Cardiac muscle cell (in vitro differentiated cells and primary cell): Measurements from ENCODE around the gene ABCF2. TPM values are rescaled to one million over a fixed set of nuclear protein-coding genes. Genes with fewer than 3 reads are reported as not detected.
A peak's percentile ranks its signal among the peaks of the same experiment; 100 is the strongest.

Experiments
- DNase-seq, 2 donors: peaks; one replicate each; pipeline versions ENCODE4 v3.0.0 to v3.0.0-alpha.2; 2010 to 2017; ENCODE audit warnings: low read depth in 1 of 2, low spot score in 1 of 2
- H3K27ac ChIP-seq: fragments of 200-600 bp; sonication (generic); 2 replicates; pipeline ENCODE4 v1.5.1; 2016
- H3K27me3 ChIP-seq: fragments of 200-600 bp; sonication (generic); 2 replicates; pipeline ENCODE4 v1.6.0; 2016; ENCODE audit warnings: control low read depth
- H3K36me3 ChIP-seq: fragments of 200-600 bp; sonication (generic); 2 replicates; pipeline ENCODE4 v1.5.1; 2016; ENCODE audit warnings: control low read depth
- H3K4me1 ChIP-seq: fragments of 200-600 bp; sonication (generic); 2 replicates; pipeline ENCODE4 v1.8.1; 2017; ENCODE audit warnings: low read depth, mild to moderate bottlenecking, mixed run types
- H3K4me3 ChIP-seq: fragments of 200-600 bp; sonication (generic); 2 replicates; pipeline ENCODE4 v1.5.1; 2016; ENCODE audit warnings: mild to moderate bottlenecking
- H3K9me3 ChIP-seq: fragments of 200-600 bp; sonication (generic); 2 replicates; pipeline ENCODE4 v1.5.1; 2017; ENCODE audit warnings: low read depth, mild to moderate bottlenecking, control low read depth
- polyA plus RNA-seq: library from polyadenylated mRNA; unstranded; fragments of >200 nt; fragmentation: Nextera tagmentation; extraction: Ambion mirVana; gene quantifications from 2 replicates; pipeline ENCODE4 v1.2.1, GENCODE V29; 2016
- total RNA-seq: library from RNA; depleted of rRNA; stranded (reverse); fragments of >200 nt; gene quantifications from 2 replicates; pipeline ENCODE4 v1.2.3, GENCODE V29; 2016
- TF ChIP-seq, protein P1 (sequence below): IDR thresholded peaks from 2 replicates; pipeline ENCODE4 v1.5.1; 2012; ENCODE audit warnings: low read depth, mild to moderate bottlenecking, low read length

Gene ABCF2
- total and polyA plus RNA-seq, 2 experiments from 2014 or later: 32.7 to 34.3 TPM

DNA sequence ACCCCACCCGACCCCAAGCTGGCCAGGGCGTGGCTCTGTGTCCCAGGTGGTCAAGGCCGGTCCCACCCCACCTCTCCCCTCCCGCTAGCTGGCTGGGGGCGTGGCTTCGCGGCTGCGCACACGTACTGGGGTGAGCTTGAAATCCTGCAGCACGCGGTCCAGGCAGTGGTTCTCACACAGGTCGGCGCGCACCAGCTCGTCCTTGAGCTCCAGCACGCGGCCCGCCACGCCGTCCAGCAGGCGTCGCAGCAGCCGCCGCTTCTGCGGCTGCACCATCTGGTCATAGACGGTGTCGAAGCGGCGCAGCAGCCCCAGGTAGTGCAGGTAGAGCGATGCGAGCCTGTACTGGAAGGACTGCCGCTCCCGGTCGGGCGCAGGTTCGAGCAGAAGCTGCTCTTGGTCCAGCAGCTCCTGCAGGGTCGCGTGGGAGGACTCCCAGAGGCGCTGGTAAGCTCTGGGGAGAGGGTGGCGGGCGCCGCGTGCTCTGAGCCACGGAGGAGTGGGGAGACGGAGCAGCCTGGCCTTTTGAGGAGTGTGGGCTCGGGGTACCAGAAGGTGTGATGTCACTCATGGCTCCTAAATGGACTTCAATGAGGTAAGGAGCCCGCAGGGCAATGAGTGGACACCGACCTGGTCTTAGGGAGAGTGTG, 22.5 kb downstream of the ABCF2 start:
- H3K9me3 ChIP-seq: no peaks in the 10 kb centered on the region
- no peaks in the 10 kb centered on the region for H3K27me3 ChIP-seq
- peaks cover 4% of the 10 kb centered on the region for H3K4me1 ChIP-seq
- no peaks in the 10 kb centered on the region for H3K36me3 ChIP-seq
- TF ChIP-seq, protein P1, sequence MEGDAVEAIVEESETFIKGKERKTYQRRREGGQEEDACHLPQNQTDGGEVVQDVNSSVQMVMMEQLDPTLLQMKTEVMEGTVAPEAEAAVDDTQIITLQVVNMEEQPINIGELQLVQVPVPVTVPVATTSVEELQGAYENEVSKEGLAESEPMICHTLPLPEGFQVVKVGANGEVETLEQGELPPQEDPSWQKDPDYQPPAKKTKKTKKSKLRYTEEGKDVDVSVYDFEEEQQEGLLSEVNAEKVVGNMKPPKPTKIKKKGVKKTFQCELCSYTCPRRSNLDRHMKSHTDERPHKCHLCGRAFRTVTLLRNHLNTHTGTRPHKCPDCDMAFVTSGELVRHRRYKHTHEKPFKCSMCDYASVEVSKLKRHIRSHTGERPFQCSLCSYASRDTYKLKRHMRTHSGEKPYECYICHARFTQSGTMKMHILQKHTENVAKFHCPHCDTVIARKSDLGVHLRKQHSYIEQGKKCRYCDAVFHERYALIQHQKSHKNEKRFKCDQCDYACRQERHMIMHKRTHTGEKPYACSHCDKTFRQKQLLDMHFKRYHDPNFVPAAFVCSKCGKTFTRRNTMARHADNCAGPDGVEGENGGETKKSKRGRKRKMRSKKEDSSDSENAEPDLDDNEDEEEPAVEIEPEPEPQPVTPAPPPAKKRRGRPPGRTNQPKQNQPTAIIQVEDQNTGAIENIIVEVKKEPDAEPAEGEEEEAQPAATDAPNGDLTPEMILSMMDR: peak; percentile 14
- DNase-seq: no peak
- no peak overlapping the region for H3K4me3 ChIP-seq
- H3K27ac ChIP-seq: no peak overlapping the region

DNA sequence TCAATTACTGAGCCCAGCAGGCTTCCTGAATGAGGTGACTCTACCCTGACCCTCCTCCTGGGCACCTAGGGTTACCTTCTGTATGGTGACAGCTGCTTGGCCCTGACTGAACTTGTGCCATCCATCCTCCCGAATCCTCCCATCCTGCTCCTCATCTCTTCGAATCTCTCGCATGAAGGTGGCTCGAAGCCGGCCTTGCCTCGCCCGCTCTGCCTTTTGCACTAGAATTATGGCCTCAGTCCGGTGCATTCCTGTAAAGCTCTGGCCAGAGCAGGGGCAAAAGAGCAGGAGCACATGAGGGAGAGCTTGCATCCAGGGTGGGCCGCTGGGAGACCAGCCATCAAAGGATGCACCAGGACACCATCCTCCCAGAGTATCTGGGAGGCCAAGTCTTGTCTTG, 24.2 kb downstream of the ABCF2 start:
- TF ChIP-seq, protein P1: no peak
- DNase-seq: no peak
- no peaks in the 10 kb centered on the region for H3K27me3 ChIP-seq

GRCh38 chr7:151201751-151202150, 25.3 kb downstream of the ABCF2 start:
- H3K4me3 ChIP-seq: no peak overlapping the region
- DNase-seq: no peak
- no peaks in the 10 kb centered on the region for H3K9me3 ChIP-seq
- TF ChIP-seq, protein P1: no peak
- H3K4me1 ChIP-seq: no peaks in the 10 kb centered on the region
- H3K36me3 ChIP-seq: no peaks in the 10 kb centered on the region
- H3K27ac ChIP-seq: no peak overlapping the region
- H3K27me3 ChIP-seq: no peaks in the 10 kb centered on the region

More for the DNA sequence above, 24.2 kb downstream of the ABCF2 start:
- peaks cover 4% of the 10 kb centered on the region for H3K4me1 ChIP-seq
- H3K36me3 ChIP-seq: no peaks in the 10 kb centered on the region
- no peak overlapping the region for H3K4me3 ChIP-seq
- H3K9me3 ChIP-seq: no peaks in the 10 kb centered on the region
- no peak overlapping the region for H3K27ac ChIP-seq

DNA sequence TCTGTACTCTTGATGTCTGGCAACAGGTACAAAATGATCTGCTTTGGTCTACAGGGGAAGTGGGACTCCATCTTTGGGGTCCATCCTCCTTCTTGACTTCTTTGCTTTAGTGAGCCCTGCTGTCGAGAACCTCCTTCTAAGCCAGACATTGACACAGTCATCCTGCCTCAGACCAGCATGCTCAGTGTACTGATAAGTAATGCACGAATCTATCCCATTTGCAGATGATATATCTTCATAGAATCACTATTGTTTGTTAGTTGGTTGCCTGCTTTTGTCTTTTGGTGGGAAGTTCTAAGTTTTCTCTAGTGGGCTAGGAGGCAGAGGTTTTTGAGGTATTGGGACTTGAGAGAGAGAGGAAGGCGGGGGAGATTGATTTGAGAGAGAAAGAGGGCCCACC, 25.7 kb downstream of the ABCF2 start:
- H3K27me3 ChIP-seq: no peaks in the 10 kb centered on the region
- TF ChIP-seq, protein P1: no peak
- H3K4me1 ChIP-seq: no peaks in the 10 kb centered on the region
- H3K36me3 ChIP-seq: no peaks in the 10 kb centered on the region
- no peak overlapping the region for H3K4me3 ChIP-seq
- DNase-seq: no peak
- no peak overlapping the region for H3K27ac ChIP-seq
- no peaks in the 10 kb centered on the region for H3K9me3 ChIP-seq

GRCh38 chr7:151198945-151199848, 27.8 kb downstream of the ABCF2 start:
- Histone ChIP-seq H3K27ac (no peak overlapping the region), H3K36me3 (no peaks in the 10 kb centered on the region), H3K27me3 (peaks cover 6% of the 10 kb centered on the region), H3K4me3 (no peak overlapping the region), H3K9me3 (no peaks in the 10 kb centered on the region), H3K4me1 (no peaks in the 10 kb centered on the region)
- TF ChIP-seq, protein P1: no peak
- no peak for DNase-seq
